Testis (tissue), 3 donors: ENCODE results near the gene STIM2. TPM values are rescaled to one million over a fixed set of nuclear protein-coding genes. Genes with fewer than 3 reads are reported as not detected.

ENCODE experiments used
- DNase-seq: peaks from one replicate; pipeline ENCODE4 v3.0.0-alpha.2; 2019
- H3K27ac ChIP-seq, 2 donors: fragments of 200-600 bp; sonication (generic); one replicate each; pipeline ENCODE4 v1.5.1; 2019
- H3K27me3 ChIP-seq: fragments of 200-600 bp; sonication (generic); one replicate; pipeline ENCODE4 v1.5.1; 2019
- H3K36me3 ChIP-seq: fragments of 200-600 bp; sonication (generic); one replicate; pipeline ENCODE4 v1.5.1; 2017; ENCODE audit warnings: low read depth; ENCODE audit errors: missing control alignments
- H3K4me1 ChIP-seq: fragments of 200-600 bp; sonication (generic); one replicate; pipeline ENCODE4 v1.5.1; 2019
- H3K4me3 ChIP-seq, 2 donors: fragments of 200-600 bp; sonication (generic); one replicate each; pipeline ENCODE4 v1.5.1; 2017 to 2019
- H3K9me3 ChIP-seq: fragments of 200-600 bp; sonication (generic); one replicate; pipeline ENCODE4 v1.5.1; 2017
- POLR2A ChIP-seq: fragments of 450-650 bp; IDR thresholded peaks from one replicate; pipeline ENCODE4 v1.6.1; 2017; ENCODE audit warnings: antibody characterized with exemption, mild to moderate bottlenecking, moderate library complexity
- WGBS, 2 donors: methylation state at CpG; one replicate each; pipeline ENCODE4 v1.1.5; 2018; 5-methylcytosine and 5-hydroxymethylcytosine counted together
- intact Hi-C: fragments of 100-400 bp; cut with DNase I; formaldehyde crosslinking; loops from one replicate; pipeline ENCODE4 v1.15.1; 2023; ENCODE audit warnings: low total_unique reads
- polyA plus RNA-seq: library from polyadenylated mRNA; stranded (reverse); fragments of 350-450 nt; fragmentation: Illumina TruSeq; extraction: RNeasy Lipid Tissue Mini Kit (QIAGEN cat#74804); gene quantifications from one replicate; pipeline ENCODE4 v1.2.3, GENCODE V29; 2014; ENCODE audit warnings: low read depth, low replicate concordance; ENCODE audit not compliant: insufficient read depth
- total RNA-seq, 2 donors: library from RNA; depleted of rRNA; stranded (reverse); fragments of >200 nt; gene quantifications; one replicate each; pipeline ENCODE4 v1.2.3, GENCODE V29; 2016
- TF ChIP-seq, protein P1 (sequence below), 3 experiments: fragments of 450-650 bp in 2 of 3; fragments of 200-600 bp in 1 of 3; sonication (generic) in 1 of 3; IDR thresholded peaks; one replicate each; pipeline ENCODE4 v1.5.1; 2016 to 2019; ENCODE audit warnings: antibody characterized with exemption in 3 of 3, mild to moderate bottlenecking in 2 of 3, moderate library complexity in 1 of 3

Gene STIM2
- total and polyA plus RNA-seq, 3 donors from 2014 or later, result 14.3 to 35.0 (median 29.4) TPM

DNA sequence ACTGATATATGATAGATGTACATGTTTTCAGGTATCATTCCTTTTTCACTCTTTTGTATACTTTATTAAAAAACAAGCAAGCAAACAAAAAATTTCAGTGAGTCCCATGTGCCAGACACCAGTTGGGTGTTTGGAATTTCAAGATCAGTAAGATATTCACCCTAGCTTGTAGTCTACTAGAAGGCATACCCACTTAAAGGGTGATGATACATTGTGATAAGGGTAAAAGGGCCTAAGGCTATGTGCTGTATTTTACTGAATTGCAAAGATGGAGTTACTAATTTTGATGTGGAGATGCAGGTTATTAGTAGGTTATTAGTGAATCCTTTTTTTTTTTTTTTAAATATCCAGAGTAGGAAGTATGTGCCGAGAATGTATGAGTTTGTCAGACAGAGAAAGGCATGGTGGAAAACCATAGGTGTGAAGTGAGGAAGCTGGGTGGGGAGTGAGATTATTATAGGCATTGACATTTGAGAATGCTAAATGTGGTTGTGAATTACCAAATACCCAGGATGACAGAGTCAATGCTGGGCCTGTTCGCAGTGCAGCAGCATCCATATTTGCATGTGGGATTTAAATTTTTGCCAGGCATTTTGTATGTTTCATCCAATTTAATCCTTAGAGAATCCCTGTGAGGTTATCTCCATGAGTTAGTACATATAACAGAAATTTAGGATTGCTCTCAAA lies 10.1 kb downstream of the STIM2 start:
- intact Hi-C loops, result no loop called here
- no peaks in the 10 kb centered on the region for H3K27me3 ChIP-seq
- TF ChIP-seq, protein P1, sequence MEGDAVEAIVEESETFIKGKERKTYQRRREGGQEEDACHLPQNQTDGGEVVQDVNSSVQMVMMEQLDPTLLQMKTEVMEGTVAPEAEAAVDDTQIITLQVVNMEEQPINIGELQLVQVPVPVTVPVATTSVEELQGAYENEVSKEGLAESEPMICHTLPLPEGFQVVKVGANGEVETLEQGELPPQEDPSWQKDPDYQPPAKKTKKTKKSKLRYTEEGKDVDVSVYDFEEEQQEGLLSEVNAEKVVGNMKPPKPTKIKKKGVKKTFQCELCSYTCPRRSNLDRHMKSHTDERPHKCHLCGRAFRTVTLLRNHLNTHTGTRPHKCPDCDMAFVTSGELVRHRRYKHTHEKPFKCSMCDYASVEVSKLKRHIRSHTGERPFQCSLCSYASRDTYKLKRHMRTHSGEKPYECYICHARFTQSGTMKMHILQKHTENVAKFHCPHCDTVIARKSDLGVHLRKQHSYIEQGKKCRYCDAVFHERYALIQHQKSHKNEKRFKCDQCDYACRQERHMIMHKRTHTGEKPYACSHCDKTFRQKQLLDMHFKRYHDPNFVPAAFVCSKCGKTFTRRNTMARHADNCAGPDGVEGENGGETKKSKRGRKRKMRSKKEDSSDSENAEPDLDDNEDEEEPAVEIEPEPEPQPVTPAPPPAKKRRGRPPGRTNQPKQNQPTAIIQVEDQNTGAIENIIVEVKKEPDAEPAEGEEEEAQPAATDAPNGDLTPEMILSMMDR (IDR thresholded peaks at IDR 0.05), result no peak
- no peak for TF ChIP-seq POLR2A
- 94 to 100% methylated on average over 2 of the region's 2 CpGs for WGBS, 2 donors
- H3K4me3 ChIP-seq, result no peak overlapping the region
- peaks cover 2% of the 10 kb centered on the region for H3K4me1 ChIP-seq
- H3K27ac ChIP-seq, result no peak overlapping the region
- no peak for DNase-seq
- H3K36me3 ChIP-seq, result no peaks in the 10 kb centered on the region
- no peaks in the 10 kb centered on the region for H3K9me3 ChIP-seq

DNA sequence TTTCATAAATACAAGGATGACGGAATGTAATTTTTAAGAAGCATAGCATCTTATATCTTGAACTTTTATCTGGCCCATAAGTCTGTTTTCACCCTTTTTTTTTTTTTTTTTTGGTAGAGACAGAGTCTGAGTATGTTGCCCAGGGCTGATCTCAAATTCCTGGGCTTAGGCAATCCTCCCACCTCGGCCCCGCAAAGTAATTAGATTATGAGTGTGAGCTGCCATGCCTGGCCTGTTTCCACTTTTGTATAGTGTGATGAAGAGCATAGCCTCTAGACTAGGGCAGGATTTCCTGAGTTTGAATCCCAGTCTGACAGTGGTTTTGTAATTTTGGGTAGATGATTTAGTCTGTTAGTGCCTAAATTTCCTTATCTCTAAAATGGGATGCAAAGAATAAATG lies 11.0 kb downstream of the STIM2 start:
- Histone ChIP-seq H3K27me3 (no peaks in the 10 kb centered on the region), H3K9me3 (no peaks in the 10 kb centered on the region), H3K36me3 (no peaks in the 10 kb centered on the region), H3K4me3 (no peak overlapping the region), H3K4me1 (no peaks in the 10 kb centered on the region), H3K27ac (no peak overlapping the region)
- 59 to 75% methylated on average over 3 of the region's 3 CpGs for WGBS, 2 donors
- TF ChIP-seq, protein P1 (IDR thresholded peaks at IDR 0.05), result no peak
- no peak for TF ChIP-seq POLR2A
- intact Hi-C loops, result no loop called here
- no peak for DNase-seq

DNA sequence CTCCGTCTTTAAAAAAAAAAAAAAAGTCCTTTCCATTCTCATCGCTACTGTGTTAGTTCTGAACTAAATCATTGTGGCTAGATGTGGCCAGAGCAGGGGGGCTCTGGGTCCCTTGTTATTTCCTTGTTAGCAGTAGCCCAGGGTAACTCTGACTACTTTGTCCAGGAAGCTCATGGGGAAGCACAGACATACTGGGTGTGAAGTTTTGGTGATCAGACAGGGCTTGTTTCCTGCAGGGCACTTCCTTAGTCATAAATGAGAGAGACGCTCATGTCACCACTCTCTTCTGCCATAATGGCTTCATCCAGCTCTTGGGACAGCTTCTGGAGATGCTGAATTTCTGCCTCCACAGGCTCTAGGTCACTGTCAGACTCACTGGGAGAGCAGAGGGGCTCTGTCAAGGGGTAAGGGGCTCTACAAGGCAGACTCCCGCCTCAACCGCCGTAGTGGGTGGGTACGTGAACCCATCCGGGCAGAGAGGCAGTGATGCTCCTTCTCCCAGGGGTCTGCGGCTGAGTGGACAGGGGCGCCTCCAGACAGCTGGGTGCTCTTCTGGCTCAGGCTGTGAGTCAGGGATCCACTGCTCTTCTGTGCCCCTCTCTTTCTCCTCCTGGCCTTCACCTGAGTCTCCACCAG lies 12.9 kb downstream of the STIM2 start:
- Histone ChIP-seq H3K4me1 (no peaks in the 10 kb centered on the region), H3K27me3 (no peaks in the 10 kb centered on the region), H3K36me3 (no peaks in the 10 kb centered on the region), H3K9me3 (no peaks in the 10 kb centered on the region), H3K27ac (no peak overlapping the region), H3K4me3 (no peak overlapping the region)
- 86 to 90% methylated on average over 10 of the region's 10 CpGs for WGBS, 2 donors
- TF ChIP-seq POLR2A, result no peak
- TF ChIP-seq, protein P1 (IDR thresholded peaks at IDR 0.05), result no peak
- no peak for DNase-seq
- intact Hi-C loops, result no loop called here

DNA sequence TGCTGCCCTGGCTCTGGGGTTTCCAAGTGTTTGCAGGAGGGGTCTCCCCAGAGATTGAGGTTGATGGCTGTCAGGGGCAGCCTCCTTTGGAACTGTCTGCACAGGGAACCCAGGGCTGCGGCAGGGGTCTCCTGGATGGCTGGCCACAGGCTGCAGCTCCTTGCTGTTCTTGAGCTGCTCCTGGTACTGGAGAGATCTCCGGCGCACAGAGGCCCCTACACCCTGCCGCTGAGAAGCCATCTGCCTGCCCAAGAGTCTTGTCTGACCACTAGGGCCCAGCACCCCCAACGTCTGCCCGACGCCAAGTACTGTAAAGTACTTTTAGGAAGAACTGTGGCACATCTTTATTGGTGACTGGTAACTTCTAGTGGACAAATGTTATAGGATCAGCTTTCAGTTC lies 13.5 kb downstream of the STIM2 start:
- WGBS, 2 donors, result 93 to 100% methylated on average over 6 to 7 of the region's 7 CpGs
- Histone ChIP-seq H3K4me3 (no peak overlapping the region), H3K27me3 (no peaks in the 10 kb centered on the region), H3K9me3 (no peaks in the 10 kb centered on the region), H3K36me3 (no peaks in the 10 kb centered on the region), H3K4me1 (no peaks in the 10 kb centered on the region), H3K27ac (no peak overlapping the region)
- no peak for DNase-seq
- TF ChIP-seq POLR2A, result no peak
- TF ChIP-seq, protein P1 (IDR thresholded peaks at IDR 0.05), result no peak
- intact Hi-C loops, result no loop called here

DNA sequence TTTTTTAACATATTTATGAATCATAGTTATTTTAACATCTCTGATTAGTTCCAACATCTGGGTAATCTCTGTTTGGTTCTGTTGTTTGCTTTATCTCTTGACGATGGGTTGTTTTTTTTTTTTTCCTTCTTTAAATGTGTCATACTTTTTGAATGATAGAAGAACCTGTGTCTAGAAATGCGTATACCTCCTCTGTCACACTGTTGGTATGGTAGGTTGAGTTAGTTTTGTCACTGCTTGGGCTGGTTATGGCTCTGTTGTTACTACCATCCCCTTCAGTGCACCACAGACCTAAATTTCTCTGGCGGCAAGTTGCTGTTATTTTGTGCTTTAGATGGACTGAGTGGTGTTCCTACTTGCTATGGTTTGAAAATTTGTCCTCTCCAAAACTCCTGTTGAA lies 16.8 kb downstream of the STIM2 start:
- Histone ChIP-seq H3K4me3 (no peak overlapping the region), H3K9me3 (no peaks in the 10 kb centered on the region), H3K27me3 (no peaks in the 10 kb centered on the region), H3K27ac (no peak overlapping the region), H3K4me1 (no peaks in the 10 kb centered on the region), H3K36me3 (no peaks in the 10 kb centered on the region)
- intact Hi-C loops, result no loop called here
- no peak for DNase-seq
- TF ChIP-seq POLR2A, result no peak
- TF ChIP-seq, protein P1 (IDR thresholded peaks at IDR 0.05), result no peak
- 93 to 98% methylated on average over 3 of the region's 3 CpGs for WGBS, 2 donors
